HG02610 (cell line): ENCODE measurements around the gene JPH3.

Experiments
- ATAC-seq: cut with Tn5 transposase; IDR thresholded peaks from one replicate; pipeline ENCODE4 v1.9.1; 2021; ENCODE audit warnings: mild to moderate bottlenecking, moderate library complexity; ENCODE audit not compliant: unreplicated experiment

Gene JPH3

DNA sequence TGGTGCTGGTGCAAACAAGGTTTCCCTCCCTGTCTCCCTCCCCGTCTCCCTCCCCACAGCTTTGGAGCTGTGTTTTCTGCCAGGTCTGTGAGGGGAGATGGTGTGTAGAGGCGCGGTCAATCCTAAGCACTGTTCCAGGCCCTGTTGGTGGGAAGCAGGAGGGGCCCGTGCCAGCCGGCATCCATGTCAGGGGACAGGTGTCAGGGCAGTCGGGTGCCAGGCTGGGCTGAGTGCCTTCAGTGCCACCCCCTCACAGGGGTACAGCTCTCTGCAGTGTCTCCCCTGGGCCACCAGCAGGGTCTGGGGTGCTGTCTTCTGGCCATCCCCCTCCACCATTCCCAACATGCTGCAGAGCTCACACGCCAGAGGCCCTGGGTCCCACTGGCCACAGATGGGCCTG lies 89.9 kb downstream of the JPH3 start:
- ATAC-seq: no peak

DNA sequence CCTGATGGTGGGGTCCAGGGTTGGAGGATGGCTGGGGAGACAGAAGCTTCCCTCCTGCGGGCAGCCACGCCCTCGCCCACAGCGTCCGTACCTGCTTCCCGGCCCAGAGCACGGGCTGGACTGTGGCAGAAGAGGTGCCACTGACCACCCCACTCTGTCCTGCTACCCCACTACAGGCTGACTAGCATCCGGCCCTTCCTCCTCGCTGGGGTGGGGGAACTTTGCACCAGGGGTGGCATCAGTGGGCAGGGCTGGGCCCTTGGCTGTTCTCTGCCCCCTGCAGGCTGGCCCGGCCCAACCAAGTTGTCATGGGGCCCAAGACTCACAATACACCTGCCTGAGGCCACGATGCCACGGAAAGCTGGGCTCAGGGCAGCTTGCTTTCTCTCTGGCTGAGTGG lies 90.4 kb downstream of the JPH3 start:
- no peak for ATAC-seq

DNA sequence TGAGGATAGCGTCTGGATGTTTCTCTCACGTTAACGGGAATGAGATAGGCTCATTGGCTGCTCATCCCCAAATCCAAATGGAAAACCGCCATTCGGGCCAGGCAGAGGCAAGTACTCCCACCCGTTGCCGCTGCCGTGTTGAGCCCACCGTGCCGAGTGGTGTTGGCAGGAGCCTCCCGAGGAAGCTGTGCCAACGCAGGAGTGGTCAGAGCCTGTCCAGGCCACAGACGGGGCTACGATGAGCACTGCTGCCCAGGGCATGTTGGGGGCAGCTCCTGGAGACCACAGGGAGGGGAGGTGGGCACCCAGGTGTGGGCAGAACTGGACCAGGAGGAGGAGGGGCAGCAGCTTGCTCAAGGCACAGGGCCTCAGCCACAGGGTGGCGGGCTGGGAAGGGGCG lies 91.5 kb downstream of the JPH3 start:
- no peak for ATAC-seq

DNA sequence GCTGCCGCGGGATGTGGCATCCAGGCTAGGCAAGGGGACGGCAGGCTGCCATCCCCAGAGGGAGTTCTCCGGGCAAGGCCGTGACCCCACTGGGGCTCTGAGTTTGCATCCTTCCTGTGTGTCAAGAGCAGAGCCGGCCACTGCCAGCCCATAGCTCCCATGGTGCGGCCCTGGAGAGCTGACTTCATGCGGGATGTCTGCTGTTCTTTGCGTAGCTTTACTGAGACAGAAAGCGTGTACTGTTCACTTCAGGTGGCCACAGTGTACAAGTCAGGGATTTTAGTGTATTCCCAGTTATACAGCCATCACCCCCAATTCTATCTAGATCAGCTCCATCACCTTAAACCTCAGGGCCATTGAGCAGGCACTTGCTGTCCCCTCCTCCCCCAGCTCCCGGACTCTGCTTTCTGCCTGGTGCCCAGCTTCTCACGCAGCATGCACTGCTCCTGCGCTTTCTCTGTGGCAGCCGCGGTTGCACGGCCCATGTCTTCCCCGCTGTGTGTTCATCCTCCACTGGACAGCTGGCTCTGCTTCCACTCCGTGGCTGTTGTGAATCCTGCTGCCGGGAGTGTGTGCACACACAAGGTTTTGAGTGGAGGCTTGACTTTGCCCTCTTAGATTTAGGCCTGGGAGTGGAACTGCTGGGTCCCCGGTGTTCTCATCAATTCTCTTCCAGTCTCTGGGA lies 92.3 kb downstream of the JPH3 start:
- ATAC-seq: no peak

DNA sequence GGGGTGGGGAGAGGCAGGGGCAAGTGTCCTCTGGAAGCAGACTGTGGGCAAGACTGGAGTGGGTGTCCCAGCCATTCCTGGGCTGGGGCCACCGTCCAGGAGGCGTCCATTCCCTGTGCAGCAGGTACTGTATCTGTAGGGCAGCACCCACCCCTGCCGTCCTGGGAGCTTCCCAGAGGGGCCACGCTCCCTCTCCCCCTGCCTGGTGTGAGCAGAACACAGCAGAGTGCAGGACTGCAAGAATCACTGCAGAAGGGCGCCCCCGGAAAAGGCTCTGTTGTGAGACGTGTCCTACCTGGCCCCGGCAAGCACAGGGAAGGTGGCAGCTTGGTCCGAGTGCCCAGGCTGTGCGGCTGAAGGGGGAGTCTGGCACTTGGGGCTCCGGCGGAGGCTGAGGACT lies 93.2 kb downstream of the JPH3 start:
- ATAC-seq: no peak

DNA sequence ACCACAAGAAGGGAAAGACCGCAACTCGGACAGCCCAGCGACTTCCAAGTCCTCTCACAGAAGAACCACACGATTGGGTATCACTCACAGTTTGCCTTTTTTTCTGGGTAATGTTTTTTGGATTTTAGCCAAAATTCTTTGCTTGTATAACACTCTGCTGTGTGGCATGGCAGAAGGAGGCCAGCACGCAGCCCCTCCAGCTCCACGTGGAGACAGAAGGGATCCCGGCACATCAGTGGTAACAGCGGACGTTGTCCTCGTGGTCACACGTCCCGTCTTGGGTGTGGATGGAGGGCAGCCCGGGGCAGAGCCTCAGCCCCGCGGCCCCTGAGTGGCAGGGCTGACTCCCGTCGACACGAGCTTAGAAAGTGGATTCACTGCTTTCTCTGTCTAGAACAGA lies 94.4 kb downstream of the JPH3 start:
- no peak for ATAC-seq

DNA sequence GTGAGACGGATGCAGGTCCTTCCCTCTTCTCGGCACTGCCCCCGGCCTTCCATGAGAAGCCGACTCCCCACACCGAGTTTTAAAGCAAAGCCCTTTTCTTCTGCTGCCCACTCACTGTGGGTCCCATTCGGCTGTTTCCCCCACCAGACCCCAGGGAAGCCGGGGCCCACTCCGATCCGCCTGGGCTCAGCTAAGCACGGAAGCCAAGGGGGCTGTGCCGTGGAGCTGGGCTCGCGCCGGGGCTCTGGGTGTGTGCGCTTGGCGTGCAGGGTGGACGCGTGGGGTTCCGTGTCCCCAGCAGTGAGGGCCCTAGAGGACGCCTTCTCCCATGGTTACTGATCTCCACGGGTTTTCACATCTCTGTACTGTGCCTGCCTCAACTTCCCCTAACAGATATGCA lies 94.9 kb downstream of the JPH3 start:
- no peak for ATAC-seq

DNA sequence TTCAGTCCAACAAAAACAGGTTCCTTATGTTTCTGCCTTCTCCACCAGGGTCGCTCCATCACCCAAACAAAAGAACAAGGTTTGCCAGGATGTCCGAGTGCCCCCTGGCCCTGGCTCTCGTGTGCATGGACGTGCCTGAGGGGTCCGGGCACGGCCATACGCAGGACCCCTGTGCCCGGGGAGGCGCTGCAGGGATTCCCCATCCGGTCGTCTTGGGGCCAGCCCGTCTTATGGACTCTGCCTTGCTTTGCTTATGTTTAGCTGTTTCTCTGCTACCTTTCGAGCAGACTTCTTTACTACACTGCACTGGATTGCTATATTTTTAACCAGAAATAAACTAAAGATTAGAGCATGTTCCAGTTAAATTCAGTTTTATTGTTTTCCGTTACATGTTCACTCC lies 95.5 kb downstream of the JPH3 start:
- ATAC-seq: no peak

DNA sequence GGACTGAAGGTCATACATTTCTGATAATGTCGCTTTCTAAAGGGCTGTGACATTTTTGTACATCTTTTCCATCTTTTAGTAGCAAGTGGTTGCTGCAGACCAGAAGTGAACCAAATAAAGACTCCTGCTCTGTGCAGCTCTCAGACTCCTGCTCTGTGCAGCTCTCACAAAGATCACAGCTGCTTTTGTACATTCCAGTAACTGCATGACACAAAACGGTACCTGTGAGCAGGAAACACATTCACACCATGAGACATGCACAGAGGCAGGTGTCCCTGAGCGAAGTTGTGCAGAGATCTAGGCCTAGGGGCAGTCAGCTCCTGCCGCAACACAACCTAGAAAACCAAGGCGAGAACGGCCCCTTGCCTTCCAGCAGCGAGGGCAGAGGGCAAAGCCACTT lies 95.9 kb downstream of the JPH3 start:
- no peak for ATAC-seq

DNA sequence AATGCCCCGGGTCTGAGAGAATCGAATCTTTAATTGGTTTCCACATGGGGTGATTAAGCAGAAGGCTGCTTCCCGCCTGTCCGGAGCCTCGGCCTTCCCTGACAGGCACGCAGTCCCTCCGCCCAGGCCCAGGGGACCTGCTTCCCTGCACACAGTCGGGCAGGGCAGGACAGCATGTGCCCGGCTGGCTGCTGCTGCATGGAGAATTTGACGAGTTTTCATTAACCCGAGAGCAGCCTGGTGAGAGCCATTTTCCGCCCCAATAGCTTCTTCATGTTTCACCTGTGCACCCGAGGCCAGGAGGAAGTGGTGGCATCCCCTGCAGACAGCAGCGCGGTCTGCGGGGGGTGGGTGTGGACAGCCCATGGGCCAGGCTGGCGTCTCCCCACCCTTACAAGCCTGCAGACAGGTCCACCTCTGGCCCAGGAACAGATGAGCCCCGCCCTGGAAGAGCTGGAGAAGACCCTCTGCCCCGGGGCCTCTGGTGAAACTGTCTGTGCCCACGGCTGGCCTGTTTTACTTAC lies 96.4 kb downstream of the JPH3 start:
- no peak for ATAC-seq

DNA sequence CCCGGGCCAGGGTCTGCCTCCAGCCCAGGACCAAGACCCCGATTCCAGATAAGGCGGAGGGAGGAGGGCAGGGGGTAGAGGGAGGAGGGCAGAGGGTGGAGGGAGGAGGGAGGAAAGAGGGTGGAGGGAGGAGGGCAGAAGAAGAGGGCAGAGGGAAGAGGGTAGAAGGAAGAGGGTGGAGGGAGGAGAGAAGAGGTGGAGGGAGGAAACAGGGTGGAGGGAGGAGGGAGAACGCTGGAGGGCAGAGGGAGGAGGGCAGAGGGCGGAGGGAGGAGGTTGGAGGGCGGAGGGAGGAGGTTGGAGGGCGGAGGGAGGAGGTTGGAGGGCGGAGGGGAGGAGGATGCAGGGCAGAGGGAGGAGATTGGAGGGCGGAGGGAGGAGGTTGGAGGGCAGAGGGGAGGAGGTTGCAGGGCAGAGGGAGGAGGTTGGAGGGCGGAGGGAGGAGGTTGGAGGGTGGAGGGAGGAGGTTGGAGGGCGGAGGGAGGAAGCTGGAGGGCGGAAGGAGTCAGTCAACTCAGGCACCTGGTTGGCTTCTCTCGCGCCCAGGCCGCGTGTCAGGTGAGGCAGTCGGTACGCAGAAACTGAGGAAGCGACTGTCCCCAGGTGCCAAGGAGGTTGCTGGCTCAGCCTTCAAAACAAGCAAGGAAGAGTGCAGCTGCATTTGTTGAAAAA lies 98.2 kb downstream of the JPH3 start:
- no peak for ATAC-seq

DNA sequence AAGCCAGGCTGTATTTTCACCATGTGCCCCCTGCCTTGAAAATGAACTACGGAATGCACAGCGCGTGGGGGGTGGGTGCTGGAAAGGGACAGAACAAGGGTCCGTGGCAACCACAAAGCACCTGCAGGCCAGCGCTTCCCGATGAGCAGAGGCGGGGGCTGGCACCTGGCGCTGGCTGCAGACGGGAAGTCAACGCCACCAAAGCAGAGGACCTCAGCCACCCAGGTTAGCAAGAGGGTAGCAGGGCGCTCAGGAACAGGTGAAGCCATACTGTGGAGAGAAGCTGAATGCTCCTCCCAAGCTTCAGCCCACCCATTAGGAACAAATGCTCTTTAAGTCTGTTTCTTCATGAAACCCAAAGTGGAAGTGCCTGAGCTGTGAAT lies 98.8 kb downstream of the JPH3 start:
- no peak for ATAC-seq

DNA sequence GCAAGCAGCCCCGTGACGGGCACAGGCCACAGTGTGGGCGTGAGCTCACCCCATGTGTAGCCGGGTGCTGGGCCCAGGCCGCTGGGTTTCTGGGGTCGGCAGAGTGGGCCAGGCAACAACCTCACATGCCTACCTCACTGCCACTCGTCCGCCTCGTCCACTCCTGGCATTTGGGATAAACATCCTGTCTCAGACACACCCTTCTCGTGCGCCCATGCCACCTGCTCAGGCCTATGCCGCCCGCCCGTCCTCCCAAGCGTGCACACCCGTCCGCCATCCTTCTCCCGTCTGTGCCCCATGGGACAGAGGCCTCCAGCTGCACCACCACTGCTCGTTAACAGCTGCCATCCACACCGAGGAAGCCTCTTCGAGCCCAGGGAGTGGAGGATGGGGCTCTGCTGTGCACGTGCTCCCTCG lies 99.2 kb downstream of the JPH3 start:
- ATAC-seq: no peak

DNA sequence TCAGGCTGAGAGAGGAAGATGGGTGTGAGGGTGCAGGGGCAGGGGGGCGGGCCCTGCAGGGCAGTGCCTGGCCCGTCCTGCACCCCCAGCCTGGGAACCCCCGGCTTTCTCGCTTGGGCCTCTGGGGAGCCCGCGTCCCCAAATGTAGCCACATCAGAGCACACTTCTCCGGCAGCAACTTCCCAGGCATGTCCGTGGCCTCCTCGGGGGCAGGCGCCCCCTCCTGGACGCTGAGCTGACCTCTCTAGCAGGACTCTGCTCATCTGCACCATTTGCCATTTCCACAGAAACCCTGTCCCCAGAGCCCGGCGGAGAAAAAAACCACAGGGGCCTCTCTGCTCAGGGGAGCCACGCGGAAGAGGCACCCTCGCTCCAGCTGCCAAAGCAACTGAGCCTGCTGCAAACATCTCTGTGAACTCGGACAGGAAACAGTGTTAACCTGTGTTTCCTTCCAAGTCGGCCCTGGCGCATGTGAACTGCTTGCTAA lies 100.1 kb downstream of the JPH3 start:
- ATAC-seq: peak; percentile 40

DNA sequence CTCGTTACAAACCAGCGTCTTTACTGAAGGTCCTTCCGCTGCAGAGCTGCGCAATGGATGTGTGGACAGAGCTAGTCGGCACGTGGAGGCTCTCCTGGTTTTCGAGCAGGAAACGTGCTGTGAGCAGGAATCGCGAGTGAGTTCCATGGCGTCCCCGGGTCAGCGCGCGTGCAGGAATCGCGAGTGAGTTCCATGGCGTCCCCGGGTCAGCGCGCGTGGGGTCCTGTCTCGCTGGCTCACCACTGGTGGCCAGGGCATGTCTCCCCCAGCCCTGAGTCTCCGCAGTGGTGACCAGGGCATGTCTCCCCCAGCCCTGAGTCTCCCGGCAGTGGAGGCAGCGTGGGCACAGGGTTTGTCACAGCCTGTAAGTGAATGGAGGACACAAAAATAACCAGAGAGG lies 100.8 kb downstream of the JPH3 start:
- no peak for ATAC-seq

DNA sequence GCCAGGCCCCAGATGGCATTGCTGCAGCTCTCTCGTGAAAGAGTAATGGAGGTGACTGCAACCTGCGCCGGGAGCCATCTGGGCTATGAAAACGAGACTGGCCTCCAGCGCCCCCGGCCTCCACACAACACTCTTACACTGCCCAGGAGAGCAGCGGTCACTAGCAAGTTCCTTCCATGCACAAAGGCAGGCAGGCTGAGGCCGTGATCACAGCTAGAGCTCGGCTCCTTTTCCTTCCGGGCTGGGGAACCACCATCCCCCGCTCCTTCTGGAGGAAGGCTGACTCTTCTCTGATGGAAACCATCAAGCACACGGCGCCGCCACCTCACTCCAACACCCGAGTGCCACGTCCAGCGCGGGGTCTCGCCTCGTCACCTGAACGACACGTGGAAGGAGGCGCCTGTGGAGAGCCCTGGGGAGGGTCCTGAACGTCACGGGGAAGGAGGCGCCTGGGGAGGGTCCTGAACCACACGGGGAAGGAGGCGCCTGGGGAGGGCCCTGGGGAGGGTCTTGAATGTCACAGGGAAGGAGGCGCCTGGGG lies 101.6 kb downstream of the JPH3 start:
- no peak for ATAC-seq

DNA sequence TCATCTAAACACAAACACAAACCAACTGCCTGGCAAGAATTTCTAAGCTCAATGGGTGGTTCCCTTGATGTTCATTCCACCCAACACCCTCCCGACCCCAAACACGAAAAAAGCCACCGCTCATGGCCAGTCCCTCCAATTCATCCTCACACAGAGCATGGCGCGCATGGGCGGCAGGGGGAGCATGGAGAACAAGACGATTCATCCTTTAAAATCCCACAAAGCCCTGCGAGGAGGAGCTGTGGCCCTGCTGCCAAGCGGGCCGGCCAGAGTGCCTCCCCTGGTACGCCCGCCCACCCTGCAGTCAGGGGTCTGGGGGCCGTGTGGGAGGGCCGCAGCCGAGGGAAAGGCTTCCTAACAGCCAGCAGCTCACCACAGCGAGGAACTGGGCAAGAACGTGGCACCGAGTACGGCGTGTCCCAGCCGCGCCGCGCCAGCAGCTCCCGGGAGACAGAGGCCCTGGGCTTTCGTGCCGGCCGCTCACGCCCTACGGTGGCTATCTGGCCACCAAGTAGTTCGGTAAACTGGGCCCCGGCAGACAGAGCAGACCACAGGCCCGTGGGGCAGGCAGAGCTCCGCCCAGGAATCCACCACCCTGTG lies 102.5 kb downstream of the JPH3 start:
- ATAC-seq: no peak

DNA sequence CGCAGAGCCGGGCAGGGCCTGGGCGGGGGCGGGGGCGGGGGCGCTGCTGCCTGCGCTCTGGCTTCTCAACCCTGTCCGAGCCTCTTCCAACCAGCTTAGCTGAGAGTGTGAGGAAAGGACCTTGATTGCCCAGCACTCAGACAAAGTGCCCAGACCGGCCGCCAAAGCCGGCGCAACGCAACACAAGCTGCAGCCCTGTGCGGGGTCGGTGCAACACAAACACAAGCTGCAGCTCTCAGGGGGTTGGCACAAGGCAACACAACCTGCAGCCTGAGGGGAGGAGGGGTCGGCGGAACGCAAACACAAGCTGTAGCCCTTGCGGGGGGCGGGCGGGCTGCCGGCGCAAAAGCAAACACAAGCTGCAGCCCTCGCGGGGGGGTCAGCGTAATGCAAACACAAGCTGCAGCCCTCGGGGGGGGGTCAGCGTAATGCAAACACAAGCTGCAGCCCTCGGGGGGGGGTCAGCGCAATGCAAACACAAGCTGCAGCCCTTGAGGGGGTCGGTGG lies 103.5 kb downstream of the JPH3 start:
- ATAC-seq: no peak

DNA sequence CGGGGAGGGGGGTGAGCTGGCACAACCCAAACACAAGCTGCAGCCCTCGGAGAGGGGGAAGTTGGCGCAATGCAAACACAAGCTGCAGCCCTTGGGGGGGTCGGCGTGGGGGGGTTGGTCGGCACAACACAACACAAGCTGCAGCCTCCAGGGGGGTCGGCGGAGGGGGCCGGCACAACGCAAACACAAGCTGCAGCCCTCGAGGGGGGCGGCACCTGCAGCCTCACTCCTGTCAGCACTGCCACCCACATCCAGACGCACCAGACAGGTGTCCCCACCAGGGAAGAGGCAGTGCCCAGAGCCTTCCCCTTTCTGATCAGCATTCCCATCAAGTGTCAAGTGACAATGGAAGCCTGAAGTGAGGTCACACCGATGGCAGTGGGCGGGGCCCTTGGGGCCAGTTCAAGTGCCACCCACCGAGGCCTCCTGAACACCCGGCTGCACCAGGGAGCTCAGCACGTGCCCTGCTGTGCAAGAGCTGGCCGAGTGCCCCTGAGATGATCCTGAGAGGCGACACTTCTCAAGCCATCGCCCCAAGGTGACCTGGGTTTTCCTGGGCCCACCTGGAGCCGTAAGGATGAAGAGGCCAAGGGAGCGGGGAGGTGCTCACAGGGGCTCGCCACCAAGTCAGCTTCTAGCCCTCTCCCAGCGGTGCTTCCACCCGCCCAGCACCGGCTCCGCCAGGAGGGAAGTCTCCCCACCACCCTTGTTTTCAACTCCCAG lies 104.1 kb downstream of the JPH3 start:
- no peak for ATAC-seq

DNA sequence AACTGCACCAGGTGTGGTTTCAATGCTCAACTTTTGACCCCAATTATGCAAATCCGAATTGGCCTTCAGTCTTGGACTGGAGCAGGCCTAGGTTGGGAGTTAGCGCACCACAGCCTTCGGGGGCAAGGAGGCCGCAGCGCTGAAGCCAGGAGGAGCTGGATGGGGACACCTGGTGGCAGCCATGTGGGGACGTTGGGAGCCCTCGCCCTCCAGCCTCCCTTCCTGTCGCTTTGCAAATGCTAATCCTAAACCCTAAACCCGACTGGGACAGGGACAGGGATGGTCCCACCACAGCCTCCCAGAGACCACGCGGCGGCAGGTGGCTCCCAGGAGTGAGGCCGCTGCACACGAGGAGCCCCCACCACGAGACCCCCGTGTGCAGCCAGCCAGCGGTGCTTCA lies 104.8 kb downstream of the JPH3 start:
- no peak for ATAC-seq
